HG02973 (cell line): Measurements from ENCODE around the gene ST3GAL2.
"Not testable (repeated sequence)": the region's sequence is repeated elsewhere in the genome, so short reads cannot be mapped to it uniquely, and the experiment has no call there.

Experiments used
- ATAC-seq: cut with Tn5 transposase; IDR thresholded peaks from one replicate; pipeline ENCODE4 v1.9.1; 2021; ENCODE audit warnings: moderate library complexity; ENCODE audit not compliant: unreplicated experiment

ST3GAL2 gene

DNA sequence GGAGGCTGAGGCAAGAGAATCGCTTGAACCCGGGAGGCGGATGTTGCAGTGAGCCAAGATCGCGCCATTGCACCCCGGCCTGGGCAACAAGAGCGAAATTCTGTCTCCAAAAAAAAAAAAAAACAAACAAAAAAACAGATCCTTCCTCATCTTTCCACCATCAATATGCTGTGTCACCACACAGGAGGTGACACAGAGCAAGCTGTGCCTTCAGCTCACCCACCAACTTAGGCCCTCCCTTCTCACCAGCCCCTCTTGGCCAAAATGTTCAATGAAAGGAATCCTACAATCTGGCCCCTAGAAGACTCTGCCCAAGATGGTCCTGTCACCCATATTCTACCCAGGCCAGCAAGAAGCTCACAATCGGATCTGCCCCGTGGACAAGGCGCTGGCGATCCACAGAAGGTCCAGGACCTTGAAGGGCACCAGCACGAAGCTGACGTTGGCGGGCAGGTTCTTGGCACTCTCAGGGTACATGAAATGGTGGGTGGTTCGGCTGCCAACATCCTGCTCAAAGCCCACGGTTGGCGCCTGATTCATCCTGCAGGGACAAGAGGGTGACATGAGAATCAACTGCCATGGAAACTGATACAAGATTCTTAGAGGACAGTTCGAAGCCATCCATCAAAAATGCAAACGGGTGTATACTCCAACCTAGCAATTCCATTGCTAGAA is 50.8 kb downstream of the ST3GAL2 start:
- ATAC-seq = no peak

DNA sequence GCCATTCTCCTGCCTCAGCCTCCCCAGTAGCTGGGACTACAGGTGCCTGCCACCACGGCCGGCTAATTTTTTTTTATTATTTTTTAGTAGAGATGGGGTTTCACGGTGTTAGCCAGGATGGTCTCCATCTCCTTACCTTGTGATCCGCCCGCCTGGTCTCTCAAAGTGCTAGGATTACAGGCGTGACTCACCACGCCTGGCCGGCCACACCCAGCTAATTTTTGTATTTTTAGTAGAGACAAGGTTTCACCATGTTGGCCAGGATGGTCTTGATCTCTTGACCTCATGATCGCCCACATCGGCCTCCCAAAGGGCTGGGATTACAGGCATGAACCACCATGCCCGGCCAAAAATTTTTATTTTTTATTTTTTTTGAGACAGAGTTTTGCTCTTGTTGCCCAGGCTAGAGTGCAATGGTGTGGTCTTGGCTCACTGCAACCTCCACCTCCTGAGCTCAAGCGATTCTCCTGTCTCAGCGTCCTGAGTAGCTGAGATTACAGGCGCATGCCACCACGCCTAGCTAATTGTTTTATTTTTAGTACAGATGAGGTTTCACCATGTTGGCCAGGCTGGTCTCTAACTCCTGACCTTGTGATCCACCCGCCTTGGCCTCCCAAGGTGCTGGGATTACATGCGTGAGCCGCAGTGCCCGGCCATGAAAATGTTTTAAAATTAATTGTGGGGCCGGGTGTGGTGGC is 52.5 kb downstream of the ST3GAL2 start:
- not testable (repeated sequence) for ATAC-seq

DNA sequence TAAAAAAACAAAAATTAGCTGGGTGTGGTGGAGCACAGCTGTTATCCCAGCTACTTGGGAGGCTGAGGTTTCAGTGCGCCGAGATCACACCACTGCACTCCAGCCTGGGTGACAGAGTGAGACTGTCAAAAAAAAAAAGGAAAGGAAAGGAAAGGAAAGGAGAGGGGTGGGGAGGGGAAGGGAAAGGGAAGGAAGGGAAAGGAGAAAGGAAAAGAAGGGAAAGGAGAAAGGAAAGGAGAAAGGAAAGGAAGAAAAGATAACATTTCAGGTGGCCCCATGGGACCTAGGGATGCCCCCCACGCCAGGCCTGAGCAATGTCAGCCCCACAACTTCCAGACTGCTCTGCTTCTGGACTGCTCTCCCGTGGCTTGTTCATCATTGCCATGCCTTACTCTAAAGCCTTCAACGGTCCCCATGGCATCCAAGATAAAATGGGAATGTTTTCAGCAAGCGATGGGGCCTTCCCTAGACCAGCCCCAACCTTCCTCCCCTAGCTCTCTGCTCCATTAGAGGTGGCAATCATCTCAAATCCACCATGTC is 55.4 kb downstream of the ST3GAL2 start:
- no peak for ATAC-seq

DNA sequence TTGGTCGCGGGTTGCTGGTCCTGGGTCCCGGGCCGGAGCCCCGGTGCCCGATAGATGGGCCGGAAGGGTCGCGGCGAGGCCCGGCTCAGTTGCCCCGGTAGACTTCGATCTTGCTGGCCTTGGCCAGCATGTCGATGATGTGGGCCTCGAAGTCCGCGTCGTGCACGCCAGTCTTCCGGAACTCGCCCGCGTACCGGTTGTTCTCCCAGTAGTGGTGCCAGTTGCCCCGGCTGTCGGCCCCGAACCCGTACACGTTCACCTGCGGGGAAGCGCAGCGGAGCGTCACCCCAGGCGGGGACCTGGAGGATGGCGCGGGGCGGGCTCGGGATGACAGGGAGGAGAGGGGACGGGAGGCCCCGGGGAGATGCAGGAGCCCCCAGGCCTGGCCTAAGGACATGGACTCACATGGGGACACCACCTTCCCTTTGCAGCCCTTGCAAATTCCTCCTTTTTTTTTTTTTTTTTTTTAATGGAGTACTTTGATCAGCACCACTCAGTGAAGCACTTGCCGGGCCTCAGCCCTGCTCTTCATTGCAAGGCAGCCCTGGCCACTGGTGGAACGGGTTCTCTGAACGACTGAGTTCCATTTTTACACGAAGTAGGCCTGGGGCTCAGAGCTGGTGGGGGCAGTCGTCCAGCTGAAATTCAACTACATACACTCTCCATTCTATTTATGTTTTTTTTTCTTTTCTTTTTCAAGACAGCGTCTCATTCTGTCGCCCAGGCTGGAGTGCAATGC is 57.1 kb downstream of the ST3GAL2 start:
- ATAC-seq = no peak

DNA sequence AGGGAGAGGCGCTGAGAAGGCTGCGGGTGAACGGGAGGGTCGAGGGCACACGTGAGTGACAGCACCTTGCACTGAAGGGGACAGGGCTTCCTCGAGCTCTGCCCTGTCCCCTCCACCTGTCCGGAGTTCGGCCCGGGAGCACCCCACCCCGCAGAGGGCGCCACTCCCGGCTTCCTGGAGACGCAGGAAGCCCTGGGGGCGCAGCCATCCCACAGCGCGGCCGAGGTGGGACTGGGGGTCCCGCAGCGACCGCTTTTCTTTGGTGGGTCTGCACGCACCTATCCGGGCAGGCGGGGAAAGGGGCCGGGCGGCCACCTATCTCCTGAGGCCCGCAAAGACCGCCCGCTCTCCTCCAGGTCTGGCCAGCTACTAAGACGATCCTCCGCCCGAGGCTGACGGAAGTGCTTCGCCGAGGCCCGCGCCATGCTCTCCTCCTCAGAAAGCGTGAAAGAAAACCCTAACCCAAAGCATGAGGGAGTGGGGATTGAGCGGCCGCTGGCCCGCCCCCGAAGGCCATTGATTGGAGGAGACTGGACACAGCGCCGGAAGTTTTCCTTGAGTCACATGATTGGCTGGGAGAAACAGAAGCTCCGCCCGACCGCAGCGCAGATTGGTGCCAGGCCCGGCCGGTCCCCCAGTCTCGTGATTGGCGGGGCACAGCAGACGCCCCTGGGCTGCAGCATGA is 57.8 kb downstream of the ST3GAL2 start:
- peak; percentile 91 for ATAC-seq

DNA sequence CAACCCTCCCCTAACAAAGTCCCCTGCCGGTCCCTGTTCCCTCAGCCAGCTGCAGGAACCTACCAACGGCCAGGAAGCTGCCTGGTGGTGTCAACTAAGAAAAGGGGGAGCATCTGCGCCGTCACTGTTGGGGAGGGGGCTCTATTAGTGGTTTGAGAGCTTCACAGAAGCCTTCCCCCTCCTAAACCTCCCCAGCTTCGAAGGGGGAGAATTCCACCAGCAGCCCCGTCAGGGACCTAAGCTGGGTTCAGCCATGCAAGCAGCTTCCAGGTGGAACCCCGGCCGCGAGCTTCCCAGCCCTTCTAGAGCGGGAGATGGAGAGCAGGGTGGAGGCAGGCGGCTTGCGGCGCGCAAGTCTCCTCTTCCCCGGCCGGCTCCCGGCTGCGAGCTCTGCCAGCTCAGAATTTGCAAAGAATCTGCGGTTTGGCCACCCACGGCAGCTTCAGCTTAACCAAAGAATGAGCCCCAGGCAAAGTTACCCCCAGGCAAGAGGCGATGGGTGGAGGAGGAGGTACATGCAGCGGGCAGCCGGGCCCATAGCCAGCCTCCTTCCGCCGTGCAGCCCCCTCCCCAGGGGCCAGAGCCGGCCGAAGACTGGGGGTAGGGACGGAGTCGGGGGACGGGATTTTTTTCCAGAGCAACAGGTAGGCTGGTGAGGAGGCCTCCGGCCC is 58.5 kb downstream of the ST3GAL2 start:
- peak; percentile 1 for ATAC-seq

DNA sequence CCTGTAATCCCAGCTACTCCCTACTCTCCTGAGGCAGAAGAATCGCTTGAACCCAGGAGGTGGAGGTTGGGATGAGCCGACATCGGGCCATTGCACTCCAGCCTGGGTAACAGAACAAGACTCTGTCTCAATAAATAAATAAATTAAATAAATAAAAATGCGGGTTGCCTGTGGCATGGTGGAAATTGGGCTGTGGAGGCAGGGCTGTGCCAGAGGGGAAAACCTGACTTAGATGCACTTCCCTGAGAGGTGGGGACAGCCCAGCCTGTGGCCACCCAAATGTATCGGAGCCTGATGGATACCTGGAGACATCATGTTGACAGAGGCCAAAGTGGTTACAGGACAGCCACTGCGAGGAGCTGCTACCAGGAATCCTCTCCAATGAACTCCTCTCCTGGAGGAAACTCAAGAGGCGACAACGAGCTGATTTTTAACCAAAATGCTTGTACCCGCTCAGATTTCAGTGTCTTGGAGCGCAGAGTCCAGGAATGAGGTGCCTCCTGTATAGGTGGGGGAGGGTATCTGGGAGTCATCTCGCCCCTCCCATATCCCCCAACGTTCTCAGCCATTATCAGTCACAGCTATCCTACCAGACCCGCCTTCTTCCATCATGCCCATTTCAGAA is 59.9 kb downstream of the ST3GAL2 start:
- no peak for ATAC-seq

DNA sequence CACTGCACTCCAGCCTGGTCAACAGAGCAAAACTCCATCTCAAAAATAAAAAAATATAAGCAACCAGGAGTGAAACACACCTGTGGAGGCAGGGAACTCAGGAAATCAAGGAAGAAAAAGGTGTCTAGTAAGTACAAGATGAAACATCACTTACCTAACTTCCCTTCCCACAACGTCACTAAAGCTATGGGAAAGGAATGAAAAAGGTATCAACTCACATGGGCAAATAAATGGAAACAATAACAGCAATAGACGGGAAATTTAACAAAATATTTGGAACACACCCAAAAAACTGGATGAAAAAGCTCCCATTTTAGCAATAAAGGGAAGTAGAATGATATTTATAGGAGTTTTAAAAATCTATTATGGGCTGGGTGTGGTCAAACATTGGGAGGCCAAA is 61.1 kb downstream of the ST3GAL2 start:
- ATAC-seq = no peak

DNA sequence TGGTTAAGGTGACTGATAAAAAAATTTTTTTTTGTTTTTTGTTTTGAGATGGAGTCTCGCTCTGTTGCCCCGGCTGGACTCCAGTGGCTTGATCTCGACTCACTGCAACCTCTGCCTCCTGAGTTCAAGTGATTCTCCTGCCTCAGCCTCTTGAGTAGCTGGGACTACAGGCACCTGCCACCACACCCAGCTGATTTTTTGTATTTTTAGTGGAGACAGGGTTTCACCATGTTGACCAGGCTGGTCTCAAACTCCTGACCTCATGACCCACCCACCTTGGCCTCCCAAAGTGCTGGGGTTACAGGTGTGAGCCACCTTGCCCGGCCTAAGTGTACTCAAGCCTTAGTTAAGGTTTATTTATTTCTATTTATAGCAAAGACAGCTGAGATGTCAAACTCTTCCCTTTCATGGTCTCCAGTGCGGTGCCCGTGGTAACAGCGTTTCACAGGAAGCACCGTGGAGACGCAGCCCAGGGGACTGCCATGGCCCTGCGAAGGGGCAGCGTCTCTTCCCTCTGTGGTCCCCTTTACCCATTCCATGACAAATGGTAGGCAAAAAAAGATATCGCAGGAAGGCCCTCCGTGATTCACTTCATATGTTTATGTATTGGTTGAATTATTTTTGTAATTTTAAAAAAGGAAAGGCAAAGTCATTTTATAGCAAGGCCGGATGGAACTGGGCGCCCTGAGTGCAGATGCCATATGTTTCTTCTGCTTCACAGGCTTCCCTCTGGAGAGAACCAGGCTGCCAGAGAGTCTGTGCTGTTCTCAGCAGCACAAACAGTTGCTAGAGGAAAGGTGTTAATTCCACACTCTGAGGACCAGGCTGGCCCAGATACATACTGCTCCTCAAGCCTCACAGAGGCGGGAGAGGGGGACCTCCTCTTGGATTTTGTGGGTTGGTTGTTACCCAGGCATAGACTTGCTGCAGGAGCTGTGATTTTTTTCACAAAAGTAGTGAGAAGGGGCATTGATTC is 63.0 kb downstream of the ST3GAL2 start:
- ATAC-seq = no peak

DNA sequence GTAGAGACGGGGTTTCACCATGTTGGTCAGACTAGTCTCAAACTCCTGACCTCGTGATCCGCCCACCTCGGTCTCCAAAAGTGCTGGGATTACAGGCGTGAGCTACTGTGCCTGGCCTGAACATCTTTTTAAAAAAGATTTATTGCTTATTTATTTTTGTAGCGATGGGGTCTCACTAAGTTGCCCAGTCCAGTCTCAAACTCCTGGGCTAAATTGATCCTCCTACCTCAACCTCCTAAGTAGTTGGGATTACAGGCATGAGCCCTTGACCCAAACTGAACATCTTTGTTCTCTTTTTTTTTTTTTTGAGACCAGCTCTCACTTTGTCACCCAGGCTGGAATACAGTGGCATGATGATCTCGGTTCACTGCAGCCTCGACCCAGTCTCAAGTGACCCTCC is 64.7 kb downstream of the ST3GAL2 start:
- no peak for ATAC-seq

DNA sequence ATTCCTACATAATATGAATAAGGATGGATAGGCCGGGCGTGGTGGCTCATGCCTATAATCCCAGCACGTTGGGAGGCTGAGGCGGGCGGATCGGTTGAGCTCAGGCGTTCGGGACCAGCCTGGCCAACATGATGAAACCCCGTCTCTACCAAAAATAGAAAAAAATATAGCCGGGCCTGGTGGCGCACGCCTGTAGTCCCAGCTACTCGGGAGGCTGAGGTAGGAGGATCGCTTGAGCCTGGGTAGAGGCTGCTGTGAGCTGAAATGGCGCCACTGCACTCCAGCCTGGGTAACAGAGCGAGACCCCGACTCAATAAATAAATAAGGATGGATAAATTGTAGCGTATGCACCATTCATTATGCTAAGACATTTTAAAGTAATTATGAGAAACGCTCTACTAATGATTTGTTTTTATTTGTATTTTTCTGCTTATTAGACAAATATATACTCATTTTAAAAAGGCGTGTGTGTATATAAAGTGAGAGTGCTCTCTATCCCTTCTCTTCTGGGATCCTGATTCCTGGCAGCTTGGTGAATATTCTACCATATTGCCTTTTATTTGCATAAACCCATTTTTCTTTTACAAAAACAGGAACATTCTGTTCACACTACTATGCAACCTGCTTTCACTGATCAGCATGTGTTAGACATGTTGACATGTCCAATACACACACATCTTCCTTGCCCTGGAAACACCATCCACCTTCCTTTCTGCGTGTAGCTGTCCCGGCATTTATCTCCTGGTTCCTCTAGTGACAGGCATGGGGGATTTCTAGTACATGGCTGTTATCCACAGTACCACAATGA is 65.8 kb downstream of the ST3GAL2 start:
- ATAC-seq = no peak

DNA sequence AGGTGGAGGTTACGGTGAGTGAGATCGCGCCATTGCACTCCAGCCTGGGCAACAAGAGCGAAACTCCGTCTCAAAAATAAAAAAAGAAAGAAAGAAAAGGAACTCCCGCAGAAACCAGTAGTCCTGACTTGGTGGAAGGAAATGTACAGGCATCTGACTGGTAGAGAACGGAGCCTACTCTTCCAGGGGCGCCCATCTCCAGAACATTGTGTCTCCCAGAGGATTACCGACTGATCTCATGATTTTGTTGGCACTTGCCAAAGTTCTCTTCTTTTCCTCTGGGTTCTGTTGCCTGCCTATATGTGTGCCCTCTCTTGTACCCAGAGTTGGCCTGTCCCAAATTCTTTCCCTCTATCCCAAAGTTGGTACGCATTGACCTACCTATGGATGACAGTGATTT is 68.0 kb downstream of the ST3GAL2 start:
- ATAC-seq = no peak

DNA sequence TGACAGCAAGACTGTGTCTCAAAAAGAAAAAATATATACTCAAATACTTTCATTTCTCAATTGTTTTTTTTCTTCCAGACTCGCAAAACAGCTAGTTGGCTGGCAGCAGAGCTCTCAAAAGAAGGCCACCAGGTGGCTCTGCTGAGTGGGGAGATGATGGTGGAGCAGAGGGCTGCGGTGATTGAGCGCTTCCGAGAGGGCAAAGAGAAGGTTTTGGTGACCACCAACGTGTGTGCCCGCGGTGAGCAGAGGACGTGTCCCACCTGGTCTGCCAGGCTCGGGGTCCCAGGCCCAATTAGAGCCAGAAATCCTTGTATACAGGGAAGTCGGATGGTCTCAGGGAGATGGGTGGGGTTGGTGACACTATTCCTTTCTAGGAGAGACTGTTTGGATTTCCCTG is 68.8 kb downstream of the ST3GAL2 start:
- not testable (repeated sequence) for ATAC-seq

DNA sequence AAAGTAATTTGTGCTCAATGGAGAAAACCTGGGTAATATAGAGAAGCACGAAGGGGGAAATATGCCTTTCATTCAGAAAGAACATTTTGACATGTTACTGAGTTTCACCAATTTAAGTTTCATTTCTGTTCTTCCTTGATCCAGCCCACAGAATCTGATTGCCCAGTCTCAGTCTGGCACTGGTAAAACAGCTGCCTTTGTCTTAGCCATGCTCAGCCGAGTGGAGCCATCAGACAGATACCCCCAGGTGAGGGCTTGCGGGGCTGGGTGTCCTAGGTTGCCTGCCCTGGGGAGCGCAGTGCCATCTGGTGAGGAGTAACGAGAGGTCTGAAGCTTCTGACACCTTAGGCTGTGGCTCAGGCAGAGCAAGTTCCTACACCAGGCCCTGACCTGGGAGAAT is 74.5 kb downstream of the ST3GAL2 start:
- ATAC-seq = no peak

DNA sequence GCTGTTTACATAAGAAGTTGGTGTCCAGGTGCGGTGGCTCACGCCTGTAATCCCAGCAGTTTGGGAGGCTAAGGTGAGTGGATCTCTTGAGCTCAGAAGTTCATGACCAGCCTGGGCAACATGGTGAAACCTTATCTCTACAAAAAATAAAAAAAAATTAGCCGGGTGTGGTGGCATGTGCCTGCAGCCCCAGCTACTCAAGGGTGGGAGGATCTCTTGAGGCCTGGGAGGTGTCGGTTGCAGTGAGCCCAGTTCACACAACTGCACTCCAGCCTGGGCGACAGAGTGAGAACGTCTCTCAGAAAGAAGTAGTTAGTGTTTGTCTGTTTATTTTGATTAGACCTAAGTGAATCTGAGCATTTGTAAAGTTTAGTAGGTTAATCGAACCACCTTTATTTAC is 79.3 kb downstream of the ST3GAL2 start:
- no peak for ATAC-seq

DNA sequence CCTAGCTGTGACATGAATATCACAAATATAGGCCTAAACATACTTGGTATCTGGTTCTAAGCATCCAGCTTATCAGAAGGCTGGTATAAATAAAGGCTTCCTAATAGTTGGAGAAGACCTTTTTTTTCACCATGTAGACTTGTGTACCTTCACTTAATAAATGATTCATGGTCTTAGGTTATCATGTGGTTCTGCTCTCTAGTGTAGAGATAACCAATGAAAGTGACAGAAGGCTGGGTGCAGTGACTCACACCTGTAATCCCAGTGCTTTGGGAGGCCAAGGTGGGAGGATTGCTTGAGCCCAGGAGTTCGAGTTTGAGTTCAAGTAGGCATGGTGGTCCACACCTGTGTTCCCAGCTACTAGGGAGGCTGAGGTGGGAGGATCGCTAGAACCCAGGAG is 89.1 kb downstream of the ST3GAL2 start:
- ATAC-seq = no peak

DNA sequence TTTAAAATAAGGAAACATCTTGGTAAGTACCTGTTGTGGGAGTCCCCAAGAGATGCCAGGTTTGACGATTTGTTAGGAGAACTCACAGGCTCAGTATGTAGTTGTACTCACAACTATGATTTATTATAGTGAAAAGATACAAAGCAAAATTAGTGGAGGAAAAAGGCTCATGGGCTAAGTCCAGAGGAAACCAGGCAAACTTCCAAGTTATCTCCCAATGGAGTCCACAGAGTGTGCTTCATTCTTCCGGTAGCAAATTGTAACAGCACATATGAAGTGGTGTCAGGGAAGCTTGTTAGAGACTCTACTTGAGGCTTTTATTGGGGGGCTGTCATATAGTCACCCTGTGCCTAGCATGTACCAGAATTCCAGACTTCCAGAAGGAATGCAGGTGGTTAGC is 89.9 kb downstream of the ST3GAL2 start:
- no peak for ATAC-seq

DNA sequence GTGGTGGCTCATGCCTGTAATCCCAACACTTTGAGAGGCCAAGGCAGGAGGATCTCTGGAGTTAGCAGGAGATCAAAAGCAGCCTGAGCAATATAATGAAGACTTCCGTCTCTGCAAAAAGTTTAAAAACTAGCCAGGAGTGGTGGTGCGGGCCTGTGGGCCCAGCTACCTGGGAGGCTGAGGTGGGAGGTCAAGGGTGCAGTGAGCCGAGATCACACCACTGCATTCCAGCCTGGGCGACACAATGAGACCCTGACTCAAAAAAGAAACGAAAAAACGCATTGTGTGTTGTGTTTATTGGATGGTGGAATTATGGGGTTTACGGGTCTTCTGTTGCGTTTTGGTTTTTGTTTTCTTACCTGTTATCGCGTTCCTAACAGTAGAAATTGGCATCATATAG is 93.1 kb downstream of the ST3GAL2 start:
- ATAC-seq = no peak
